HEK293 (cell line): ENCODE results near the gene IRS1.

Source experiments
- ELK4 ChIP-seq: IDR thresholded peaks from 2 replicates; pipeline ENCODE4 v1.6.1; 2011; ENCODE audit warnings: mild to moderate bottlenecking, low read depth, low read length, borderline replicate concordance
- GLI4 ChIP-seq: fragments of 450-650 bp; formaldehyde crosslinking; IDR thresholded peaks from 2 replicates; pipeline ENCODE4 v1.5.1; 2016; ENCODE audit warnings: missing biosample characterization, missing genetic modification characterization
- GLIS1 ChIP-seq: fragments of 450-650 bp; formaldehyde crosslinking; IDR thresholded peaks from 2 replicates; pipeline ENCODE4 v1.5.1; 2016; ENCODE audit warnings: missing biosample characterization, missing genetic modification characterization
- INSM2 ChIP-seq: fragments of 450-650 bp; formaldehyde crosslinking; IDR thresholded peaks from 2 replicates; pipeline ENCODE4 v1.5.1; 2016; ENCODE audit warnings: missing biosample characterization, missing genetic modification characterization
- KLF17 ChIP-seq: fragments of 450-650 bp; formaldehyde crosslinking; IDR thresholded peaks from 2 replicates; pipeline ENCODE4 v1.5.1; 2016; ENCODE audit warnings: missing biosample characterization, missing genetic modification characterization
- REPIN1 ChIP-seq: fragments of 450-650 bp; formaldehyde crosslinking; IDR thresholded peaks from 2 replicates; pipeline ENCODE4 v1.5.1; 2017; ENCODE audit warnings: missing biosample characterization, missing genetic modification characterization, low read depth
- ZBTB1 ChIP-seq: fragments of 450-650 bp; formaldehyde crosslinking; IDR thresholded peaks from 2 replicates; pipeline ENCODE4 v1.5.1; 2016; ENCODE audit warnings: missing biosample characterization, missing genetic modification characterization
- ZBTB26 ChIP-seq: fragments of 450-650 bp; formaldehyde crosslinking; optimal IDR thresholded peaks from 2 replicates; pipeline ENCODE3; 2016; ENCODE audit warnings: missing biosample characterization, mild to moderate bottlenecking, missing genetic modification characterization
- ZBTB44 ChIP-seq: fragments of 450-650 bp; IDR thresholded peaks from 2 replicates; pipeline ENCODE4 v1.5.1; 2018; ENCODE audit warnings: missing biosample characterization, mild to moderate bottlenecking, missing genetic modification characterization
- ZBTB8A ChIP-seq: fragments of 450-650 bp; formaldehyde crosslinking; IDR thresholded peaks from 2 replicates; pipeline ENCODE4 v1.5.1; 2016; ENCODE audit warnings: missing biosample characterization, missing genetic modification characterization
- ZNF148 ChIP-seq: fragments of 450-650 bp; formaldehyde crosslinking; IDR thresholded peaks from 2 replicates; pipeline ENCODE4 v1.5.0; 2017; ENCODE audit warnings: missing biosample characterization, missing genetic modification characterization, borderline replicate concordance
- ZNF174 ChIP-seq: fragments of 450-650 bp; formaldehyde crosslinking; IDR thresholded peaks from 2 replicates; pipeline ENCODE4 v1.5.0; 2017; ENCODE audit warnings: missing biosample characterization, mild to moderate bottlenecking, missing genetic modification characterization
- ZNF223 ChIP-seq: fragments of 450-650 bp; formaldehyde crosslinking; IDR thresholded peaks from 2 replicates; pipeline ENCODE4 v1.5.1; 2016; ENCODE audit warnings: missing biosample characterization, missing genetic modification characterization
- ZNF302 ChIP-seq: fragments of 450-650 bp; formaldehyde crosslinking; IDR thresholded peaks from 2 replicates; pipeline ENCODE4 v1.5.1; 2016; ENCODE audit warnings: missing biosample characterization, missing genetic modification characterization, low read depth
- ZNF335 ChIP-seq: fragments of 450-650 bp; formaldehyde crosslinking; conservative IDR thresholded peaks from 2 replicates; pipeline ENCODE4 v1.5.1; 2016; ENCODE audit warnings: missing biosample characterization, missing genetic modification characterization
- ZNF362 ChIP-seq: fragments of 450-650 bp; formaldehyde crosslinking; IDR thresholded peaks from 2 replicates; pipeline ENCODE4 v1.5.1; 2016; ENCODE audit warnings: missing biosample characterization, missing genetic modification characterization
- ZNF391 ChIP-seq: fragments of 450-650 bp; formaldehyde crosslinking; IDR thresholded peaks from 2 replicates; pipeline ENCODE4 v1.5.1; 2016; ENCODE audit warnings: low read depth, missing biosample characterization, missing genetic modification characterization, borderline replicate concordance
- ZNF398 ChIP-seq: fragments of 450-650 bp; formaldehyde crosslinking; IDR thresholded peaks from 2 replicates; pipeline ENCODE4 v1.5.1; 2017; ENCODE audit warnings: missing biosample characterization, missing genetic modification characterization
- ZNF548 ChIP-seq: fragments of 450-650 bp; formaldehyde crosslinking; IDR thresholded peaks from 2 replicates; pipeline ENCODE4 v1.5.1; 2016; ENCODE audit warnings: missing biosample characterization, missing genetic modification characterization
- ZNF549 ChIP-seq: fragments of 450-650 bp; IDR thresholded peaks from 2 replicates; pipeline ENCODE4 v1.5.1; 2018; ENCODE audit warnings: missing biosample characterization, missing genetic modification characterization, mild to moderate bottlenecking, inconsistent platforms, moderate library complexity
- ZNF596 ChIP-seq: fragments of 450-650 bp; IDR thresholded peaks from 2 replicates; pipeline ENCODE4 v1.5.0; 2018; ENCODE audit warnings: missing biosample characterization, mild to moderate bottlenecking, missing genetic modification characterization, moderate library complexity
- ZNF610 ChIP-seq: fragments of 450-650 bp; formaldehyde crosslinking; IDR thresholded peaks from 2 replicates; pipeline ENCODE4 v1.5.1; 2016; ENCODE audit warnings: missing biosample characterization, missing genetic modification characterization, borderline replicate concordance
- ZNF623 ChIP-seq: fragments of 450-650 bp; formaldehyde crosslinking; IDR thresholded peaks from 2 replicates; pipeline ENCODE4 v1.5.1; 2016; ENCODE audit warnings: missing biosample characterization, missing genetic modification characterization
- ZNF645 ChIP-seq: fragments of 450-650 bp; formaldehyde crosslinking; IDR thresholded peaks from 2 replicates; pipeline ENCODE4; 2016; ENCODE audit warnings: missing biosample characterization, missing genetic modification characterization
- ZNF791 ChIP-seq: fragments of 450-650 bp; formaldehyde crosslinking; IDR thresholded peaks from 2 replicates; pipeline ENCODE4 v1.5.1; 2016; ENCODE audit warnings: missing biosample characterization, missing genetic modification characterization
- ZNF837 ChIP-seq: fragments of 450-650 bp; formaldehyde crosslinking; IDR thresholded peaks from 2 replicates; pipeline ENCODE4 v1.5.1; 2016; ENCODE audit warnings: missing biosample characterization, missing genetic modification characterization

IRS1 gene

GRCh38 chr2:226740039-226740648 is 59.5 kb downstream of the IRS1 start (continued):
- no peak for TF ChIP-seq KLF17 (tag by site-specific recombination)
- no peak for TF ChIP-seq ZNF302 (tag by site-specific recombination)
- no peak for TF ChIP-seq ZNF548
- TF ChIP-seq ZNF596 (tag by site-specific recombination) = no peak
- no peak for TF ChIP-seq ZNF837
- peak; percentile 74; the same call in 1 of the 2 replicates for TF ChIP-seq ZNF391 (tag by site-specific recombination)
- TF ChIP-seq ZNF610 (tag by site-specific recombination) = no peak
- peak; percentile 53; the same call in 1 of the 2 replicates for TF ChIP-seq INSM2 (tag by site-specific recombination)
- TF ChIP-seq ZBTB26 = no peak
- TF ChIP-seq ZNF223 (tag by site-specific recombination) = no peak
- TF ChIP-seq ZBTB1 (tag by site-specific recombination) = 0 out of 2 replicates have a peak, but pooled peaks have one; percentile 12
- TF ChIP-seq REPIN1 (tag by site-specific recombination) = no peak
- peak; percentile 27; the same call in 1 of the 2 replicates for TF ChIP-seq ZBTB44 (tag by site-specific recombination)
- no peak for TF ChIP-seq ELK4
- no peak for TF ChIP-seq GLI4
- TF ChIP-seq ZNF549 (tag by site-specific recombination) = no peak
- no peak for TF ChIP-seq GLIS1 (tag by site-specific recombination)
- TF ChIP-seq ZNF645 (tag by site-specific recombination) = no peak
- no peak for TF ChIP-seq ZNF623 (tag by site-specific recombination)
- no peak for TF ChIP-seq ZNF398 (tag by site-specific recombination)
- peak; percentile 73 for TF ChIP-seq ZNF362 (tag by site-specific recombination)
- TF ChIP-seq ZNF335 (tag by site-specific recombination) = no peak
- TF ChIP-seq ZBTB8A (tag by site-specific recombination) = no peak
- TF ChIP-seq ZNF174 (tag by site-specific recombination) = no peak
- no peak for TF ChIP-seq ZNF791 (tag by site-specific recombination)
- no peak for TF ChIP-seq ZNF148 (tag by site-specific recombination)
